Spinal cord (tissue), 10 donors: ENCODE data around the gene TEX29. TPM values are rescaled to one million over a fixed set of nuclear protein-coding genes. Genes with fewer than 3 reads are reported as not detected.

Experiments
- DNase-seq, 6 donors: peaks; one replicate each; pipeline versions ENCODE4 v3.0.0 to v3.0.0-alpha.2; 2013 to 2015; ENCODE audit warnings: low spot score in 6 of 6, low read depth in 4 of 6
- H3K27ac ChIP-seq: one replicate; pipeline ENCODE4 v1.5.1; 2013; ENCODE audit warnings: low read depth, low read length, control low read depth
- H3K27me3 ChIP-seq: one replicate; pipeline ENCODE4 v1.6.1; 2013; ENCODE audit warnings: low read length; ENCODE audit not compliant: control insufficient read depth, insufficient read depth
- H3K36me3 ChIP-seq: one replicate; pipeline ENCODE4 v1.6.1; 2013; ENCODE audit warnings: low read length; ENCODE audit not compliant: control insufficient read depth, insufficient read depth
- H3K4me1 ChIP-seq: one replicate; pipeline ENCODE4 v1.6.1; 2013; ENCODE audit warnings: low read length; ENCODE audit not compliant: control insufficient read depth, insufficient read depth
- H3K4me3 ChIP-seq: one replicate; pipeline ENCODE4 v1.5.1; 2013; ENCODE audit warnings: low read depth, low read length, control low read depth
- H3K9me3 ChIP-seq: one replicate; pipeline ENCODE4 v1.6.1; 2013; ENCODE audit warnings: low read length; ENCODE audit not compliant: control insufficient read depth, insufficient read depth
- WGBS: methylation state at CpG from one replicate; pipeline ENCODE4 v1.1.5; 2013; ENCODE audit warnings: missing lambda C conversion rate; ENCODE audit not compliant: insufficient coverage; 5-methylcytosine and 5-hydroxymethylcytosine counted together
- polyA plus RNA-seq, 2 donors: library from polyadenylated mRNA; unstranded; fragments of 120-200 nt; gene quantifications; one replicate each; pipeline ENCODE4 v1.2.1, GENCODE V29; 2013; ENCODE audit not compliant: insufficient read length in 2 of 2
- total RNA-seq, 2 donors: library from RNA; depleted of rRNA in 1 of 2; stranded (reverse); fragments of 120-200 nt in 1 of 2; fragments of >200 nt in 1 of 2; gene quantifications; one replicate each; pipeline versions ENCODE4 v1.2.3 to v1.2.4, GENCODE V29; 2013 to 2014
- donor health status: healthy.

TEX29 gene
- total and polyA plus RNA-seq, 4 donors, result 0.30 to 0.75 (median 0.61) TPM; not detected in 1

DNA sequence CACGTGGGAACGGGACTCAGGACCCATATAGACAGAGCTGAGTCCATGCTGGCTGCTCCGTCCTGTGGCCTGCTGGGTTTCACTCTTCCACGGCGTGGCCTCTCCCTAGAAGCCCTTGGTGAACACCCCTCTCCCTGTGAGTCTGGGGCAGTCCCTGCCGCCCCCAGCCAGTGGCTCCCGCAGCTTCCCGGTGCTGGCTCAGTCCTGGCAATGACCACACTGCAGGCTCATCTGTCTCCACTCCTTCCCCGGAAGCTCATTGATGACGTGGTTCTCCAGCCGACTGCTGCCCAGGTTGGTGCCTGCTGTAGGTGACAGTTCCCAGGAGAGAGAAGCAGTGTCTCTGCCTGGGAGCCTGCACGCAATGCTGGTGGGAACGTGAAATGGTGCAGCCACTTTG lies 2.1 kb upstream of the TEX29 start:
- H3K27me3 ChIP-seq, result no peaks in the 10 kb centered on the region
- no peak for DNase-seq
- no peak overlapping the region for H3K27ac ChIP-seq
- peaks cover 25% of the 10 kb centered on the region for H3K36me3 ChIP-seq
- H3K4me1 ChIP-seq, result no peaks in the 10 kb centered on the region
- no peaks in the 10 kb centered on the region for H3K9me3 ChIP-seq
- WGBS, result 78% methylated on average over 12 of the region's 13 CpGs
- H3K4me3 ChIP-seq, result no peak overlapping the region

DNA sequence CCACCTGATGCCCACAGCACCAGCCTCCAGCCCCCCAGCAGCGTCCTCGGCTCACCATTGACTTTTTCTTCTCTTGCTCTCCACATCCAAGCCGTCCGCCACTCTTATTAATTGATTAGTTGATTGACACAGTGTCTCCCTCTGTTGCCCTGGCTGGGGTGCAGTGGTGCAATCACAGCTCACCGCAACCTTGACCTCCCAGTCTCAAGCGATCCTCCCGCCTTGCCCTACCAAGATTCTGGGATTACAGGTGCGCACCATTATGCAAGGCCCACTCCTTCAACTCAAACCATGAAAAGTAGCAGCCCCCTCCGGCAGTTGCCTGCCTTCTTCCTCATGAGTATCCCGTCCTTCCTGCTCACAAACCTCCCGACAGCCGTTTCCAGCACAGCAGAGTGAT lies 921 bp upstream of the TEX29 start:
- H3K4me3 ChIP-seq, result no peak overlapping the region

DNA sequence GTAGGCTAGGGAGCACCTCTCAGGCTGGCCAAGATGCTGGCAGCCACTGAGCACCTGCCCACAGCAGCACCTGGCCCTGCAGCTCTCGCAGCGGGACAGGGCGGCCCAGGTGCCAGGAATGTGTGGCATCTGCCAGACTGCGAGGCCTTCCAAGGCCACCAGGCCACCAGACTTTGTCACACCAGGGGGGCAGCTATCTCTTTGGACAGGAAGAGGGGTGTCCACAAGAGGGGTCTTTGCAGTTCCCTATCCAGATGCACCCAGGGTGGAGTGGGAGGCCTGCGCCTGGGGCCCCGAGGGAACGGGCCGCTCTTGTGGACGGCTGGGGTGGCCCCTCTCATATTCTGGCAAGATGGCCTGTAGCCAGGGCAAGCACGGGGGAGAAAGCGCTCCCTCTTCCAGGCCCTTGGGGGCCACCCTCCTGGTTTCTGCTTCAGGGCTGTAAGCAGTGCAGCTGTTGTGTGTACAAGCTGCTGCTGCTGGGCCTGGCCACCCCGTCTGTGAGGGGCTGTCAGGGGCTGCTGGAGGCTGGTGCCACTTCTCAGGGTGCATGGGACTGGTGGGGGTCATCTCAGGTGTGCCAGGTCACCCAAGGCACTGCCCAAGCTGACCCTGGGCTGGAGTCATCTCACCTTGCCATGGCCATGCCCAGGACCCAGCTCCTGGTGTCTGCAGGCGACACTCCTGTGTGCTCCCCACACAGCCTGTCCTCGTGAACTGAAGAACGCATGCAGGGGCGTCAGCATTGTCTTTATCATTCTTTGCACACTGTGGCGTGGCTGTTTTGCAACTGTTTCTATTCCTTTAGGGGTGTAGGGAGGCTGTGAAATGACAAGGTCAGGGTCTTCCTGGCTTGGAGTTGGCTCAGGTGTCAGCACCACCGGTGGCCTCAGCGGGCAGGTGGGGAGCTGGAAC lies 1.8 kb downstream of the TEX29 start:
- Histone ChIP-seq H3K27ac (no peak overlapping the region), H3K9me3 (no peaks in the 10 kb centered on the region), H3K27me3 (no peaks in the 10 kb centered on the region), H3K36me3 (peaks cover 11% of the 10 kb centered on the region), H3K4me1 (peaks cover 8% of the 10 kb centered on the region), H3K4me3 (no peak overlapping the region)
- no peak for DNase-seq
- 91% methylated on average over 19 of the region's 19 CpGs for WGBS

More for the DNA sequence above, 921 bp upstream of the TEX29 start:
- no peak for DNase-seq
- no peak overlapping the region for H3K27ac ChIP-seq
- H3K9me3 ChIP-seq, result no peaks in the 10 kb centered on the region
- H3K36me3 ChIP-seq, result peaks cover 25% of the 10 kb centered on the region
- peaks cover 6% of the 10 kb centered on the region for H3K4me1 ChIP-seq
- WGBS, result 98% methylated on average over 12 of the region's 12 CpGs
- H3K27me3 ChIP-seq, result no peaks in the 10 kb centered on the region

DNA sequence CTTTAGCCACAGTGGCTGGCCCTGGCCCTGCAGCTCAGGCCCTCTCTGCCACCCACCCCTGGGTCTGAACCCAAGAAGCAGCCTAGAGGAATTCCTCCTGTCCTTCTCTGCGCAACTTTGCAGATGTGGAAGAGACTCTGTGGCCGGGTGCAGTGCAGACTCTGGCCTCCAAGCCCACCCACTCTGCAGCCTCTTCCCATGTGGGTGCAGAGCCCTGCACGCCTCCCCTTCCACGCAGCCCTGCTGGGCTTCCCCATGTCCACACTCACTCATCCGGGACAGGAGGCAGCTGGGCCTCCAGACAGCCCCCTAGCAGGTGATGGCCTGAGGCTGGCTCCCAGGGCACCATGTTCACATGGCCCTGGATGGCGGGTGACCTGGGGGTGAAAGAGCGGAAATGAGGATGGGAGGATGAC lies 2.5 kb downstream of the TEX29 start:
- Histone ChIP-seq H3K9me3 (no peaks in the 10 kb centered on the region), H3K36me3 (peaks cover 6% of the 10 kb centered on the region), H3K27ac (no peak overlapping the region), H3K27me3 (no peaks in the 10 kb centered on the region), H3K4me3 (no peak overlapping the region), H3K4me1 (peaks cover 12% of the 10 kb centered on the region)
- 84% methylated on average over 7 of the region's 7 CpGs for WGBS
- no peak for DNase-seq

DNA sequence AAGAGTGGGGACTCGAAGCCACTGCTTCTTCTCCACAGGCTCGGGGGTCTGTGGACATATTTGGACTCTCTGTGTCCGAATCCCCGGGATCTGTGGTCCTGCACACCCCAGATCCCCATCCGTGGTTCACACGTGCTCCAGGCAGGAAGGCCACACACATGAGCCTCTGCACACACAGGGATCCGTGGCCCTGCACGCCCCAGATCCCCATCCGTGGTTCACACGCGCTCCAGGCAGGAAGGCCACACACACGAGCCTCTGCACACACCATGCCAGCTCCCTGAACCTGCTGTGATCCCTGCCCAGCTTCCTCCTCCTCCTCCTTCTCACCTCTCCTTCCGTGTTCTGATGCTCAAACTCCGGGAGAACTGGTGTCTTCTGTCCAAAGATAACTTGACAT lies 3.1 kb downstream of the TEX29 start:
- no peak for DNase-seq
- WGBS, result 89% methylated on average over 13 of the region's 14 CpGs
- H3K36me3 ChIP-seq, result peaks cover 3% of the 10 kb centered on the region

DNA sequence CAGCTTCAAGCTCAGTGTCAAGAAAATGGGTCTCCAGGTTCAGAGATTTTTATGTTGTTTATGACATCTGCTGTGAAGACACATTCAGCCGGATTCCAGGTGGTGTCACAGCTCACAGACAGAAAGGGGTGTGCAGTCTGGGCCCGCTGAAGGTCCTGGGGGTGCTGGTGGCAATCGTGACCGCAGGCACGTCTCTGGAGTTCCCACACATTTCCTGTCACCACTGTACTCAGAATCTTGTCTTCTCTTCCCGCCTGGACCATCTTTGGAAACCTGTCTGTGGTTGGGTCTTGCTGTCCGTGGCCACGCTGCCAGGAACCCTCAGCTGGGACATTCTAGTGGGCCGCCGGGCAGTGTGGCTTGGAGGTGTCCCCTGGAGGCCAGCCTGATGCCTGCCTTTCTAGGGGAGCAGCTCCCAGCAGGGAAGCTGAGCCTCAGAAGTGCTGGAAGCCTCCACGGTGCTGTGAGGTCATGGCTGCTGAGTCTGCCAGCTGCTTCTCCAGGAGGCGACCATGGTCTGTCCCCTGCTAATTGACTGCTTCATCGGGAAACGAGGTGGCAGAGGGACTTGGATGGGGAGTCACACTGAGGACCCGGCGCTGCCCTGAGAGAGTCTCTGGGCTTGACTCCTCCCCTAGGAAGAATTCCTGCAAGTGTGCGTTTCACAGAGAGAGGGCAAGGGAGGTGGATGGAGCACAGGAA lies 3.7 kb downstream of the TEX29 start:
- no peak overlapping the region for H3K4me3 ChIP-seq
- no peaks in the 10 kb centered on the region for H3K9me3 ChIP-seq
- no peaks in the 10 kb centered on the region for H3K27me3 ChIP-seq
- peaks cover 3% of the 10 kb centered on the region for H3K36me3 ChIP-seq
- no peak overlapping the region for H3K27ac ChIP-seq
- H3K4me1 ChIP-seq, result peaks cover 15% of the 10 kb centered on the region
- no peak for DNase-seq
- WGBS, result 77% methylated on average over 17 of the region's 17 CpGs

More for the DNA sequence above, 3.1 kb downstream of the TEX29 start:
- no peaks in the 10 kb centered on the region for H3K27me3 ChIP-seq
- no peak overlapping the region for H3K27ac ChIP-seq
- H3K4me1 ChIP-seq, result peaks cover 15% of the 10 kb centered on the region
- H3K4me3 ChIP-seq, result no peak overlapping the region
- H3K9me3 ChIP-seq, result no peaks in the 10 kb centered on the region

DNA sequence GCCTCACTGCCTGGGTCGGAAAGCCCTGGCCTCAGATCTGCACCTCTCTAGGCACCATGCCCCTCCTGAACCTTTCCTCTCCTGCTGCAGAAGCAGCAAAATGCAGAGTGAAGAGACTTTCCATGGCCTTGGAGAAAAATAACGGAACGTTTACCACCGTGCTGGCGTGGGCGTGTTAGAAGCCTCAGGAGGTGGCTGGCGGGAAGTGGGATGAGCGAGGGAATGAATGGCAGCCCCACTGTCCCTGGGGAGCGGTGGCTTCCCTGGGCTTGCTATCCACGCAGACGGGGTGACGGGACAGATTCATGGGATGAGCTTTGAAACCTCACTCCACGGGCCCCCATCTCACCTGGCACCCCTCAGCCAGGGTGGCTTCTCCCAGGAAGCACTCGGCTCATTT lies 4.3 kb downstream of the TEX29 start:
- Histone ChIP-seq H3K36me3 (peaks cover 3% of the 10 kb centered on the region), H3K27ac (no peak overlapping the region), H3K9me3 (no peaks in the 10 kb centered on the region), H3K4me1 (peaks cover 15% of the 10 kb centered on the region), H3K4me3 (no peak overlapping the region), H3K27me3 (no peaks in the 10 kb centered on the region)
- DNase-seq, result no peak
- 78% methylated on average over 14 of the region's 14 CpGs for WGBS

DNA sequence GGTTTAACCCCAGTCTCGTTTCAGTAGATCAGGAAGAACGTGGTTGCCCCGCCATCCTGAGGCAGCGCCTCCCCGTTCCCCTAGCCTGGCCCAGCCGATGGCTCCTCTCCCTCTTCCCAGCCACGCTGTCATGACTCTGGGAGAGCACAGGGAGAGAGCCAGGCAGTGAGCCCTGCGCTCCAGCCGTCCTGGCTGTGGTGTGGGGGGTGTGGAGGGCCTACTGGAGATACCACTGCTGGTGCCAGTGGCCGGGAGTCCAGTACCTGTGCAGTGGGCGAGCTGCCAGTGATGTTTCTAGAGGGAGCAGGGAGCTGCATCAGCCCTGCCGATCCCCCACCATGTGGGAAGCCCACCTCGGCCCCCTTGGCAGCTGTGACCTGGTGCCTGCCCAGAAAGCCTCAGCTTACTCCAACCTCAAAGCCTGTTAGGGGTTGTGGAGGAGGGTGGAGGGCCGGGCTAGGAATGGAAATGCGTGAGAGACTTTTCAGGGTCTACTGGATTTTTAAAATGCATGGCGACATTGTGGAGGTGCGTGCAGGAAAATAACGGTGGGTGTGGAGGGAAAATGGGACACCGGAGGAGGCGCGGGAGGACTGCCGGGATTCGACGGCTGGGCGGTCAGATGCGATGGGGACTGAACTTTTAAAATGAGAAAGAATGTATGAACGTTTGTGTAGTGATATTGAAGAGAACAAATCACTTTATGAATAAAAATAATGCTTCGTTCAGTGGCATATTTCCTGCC lies 4.9 kb downstream of the TEX29 start:
- 88% methylated on average over 24 of the region's 28 CpGs for WGBS
- Histone ChIP-seq H3K27me3 (no peaks in the 10 kb centered on the region), H3K9me3 (no peaks in the 10 kb centered on the region), H3K36me3 (peaks cover 3% of the 10 kb centered on the region), H3K4me1 (peaks cover 15% of the 10 kb centered on the region), H3K27ac (no peak overlapping the region), H3K4me3 (no peak overlapping the region)
- DNase-seq, result no peak

DNA sequence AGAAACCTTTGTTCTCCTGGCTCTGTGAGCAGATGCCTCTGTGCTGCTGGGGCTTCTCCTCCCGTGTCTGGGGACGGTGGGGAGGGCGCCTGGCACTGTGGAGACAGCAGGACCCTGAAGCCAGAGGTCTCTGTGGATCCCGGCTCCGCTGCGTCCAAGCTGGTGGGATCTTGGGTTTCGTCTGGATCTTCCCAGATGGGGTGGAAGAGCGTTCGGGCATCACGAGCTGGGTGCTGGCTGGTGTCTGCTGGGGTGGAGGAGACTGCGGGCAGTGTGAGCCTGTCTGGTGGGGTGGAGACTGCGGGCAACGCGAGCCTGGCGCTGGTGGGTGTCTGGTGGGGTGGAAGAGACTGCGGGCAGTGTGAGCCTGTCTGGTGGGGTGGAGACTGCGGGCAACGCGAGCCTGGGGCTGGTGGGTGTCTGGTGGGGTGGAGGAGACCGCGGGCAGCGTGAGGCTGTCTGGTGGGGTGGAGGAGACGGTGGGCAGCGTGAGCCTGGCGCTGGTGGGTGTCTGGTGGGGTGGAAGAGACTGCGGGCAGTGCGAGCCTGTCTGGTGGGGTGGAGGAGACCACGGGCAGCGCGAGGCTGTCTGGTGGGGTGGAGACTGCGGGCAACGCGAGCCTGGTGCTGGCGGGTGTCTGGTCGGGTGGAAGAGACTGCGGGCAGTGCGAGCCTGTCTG lies 5.6 kb downstream of the TEX29 start:
- Histone ChIP-seq H3K9me3 (no peaks in the 10 kb centered on the region), H3K4me3 (no peak overlapping the region), H3K27ac (no peak overlapping the region), H3K27me3 (no peaks in the 10 kb centered on the region), H3K36me3 (peaks cover 3% of the 10 kb centered on the region), H3K4me1 (peaks cover 15% of the 10 kb centered on the region)
- no peak for DNase-seq
- 88% methylated on average over 31 of the region's 37 CpGs for WGBS
